Activated naive CD4-positive, alpha-beta T cell treated with anti-CD3 and anti-CD28 coated beads for 36 hours (primary cell): ENCODE data around the gene TSPAN9. TPM values are rescaled to one million over a fixed set of nuclear protein-coding genes. Genes with fewer than 3 reads are reported as not detected.

Source experiments
- CTCF ChIA-PET: fragments of 350-600 bp; sonication (Branson Sonifier 250); formaldehyde crosslinking; loops from one replicate; lab custom pipeline; 2021; ENCODE audit warnings: antibody characterized with exemption; lab: Charles Lee
- DNase-seq: peaks from one replicate; pipeline ENCODE4 v3.0.0-alpha.2; 2020
- H3K27ac Mint-ChIP-seq: one replicate; pipeline ENCODE4 v1.8.0; 2021; ENCODE audit warnings: mild to moderate bottlenecking, mixed read lengths
- H3K27me3 Mint-ChIP-seq: one replicate; pipeline ENCODE4 v1.8.0; 2021; ENCODE audit warnings: low read depth, mixed read lengths
- H3K36me3 Mint-ChIP-seq: one replicate; pipeline ENCODE4 v1.8.0; 2021; ENCODE audit warnings: low read depth, mixed read lengths
- H3K4me1 Mint-ChIP-seq: one replicate; pipeline ENCODE4 v1.8.0; 2021; ENCODE audit warnings: low read depth, mixed read lengths
- H3K4me3 Mint-ChIP-seq: one replicate; pipeline ENCODE4 v1.8.0; 2021; ENCODE audit warnings: mild to moderate bottlenecking, moderate library complexity, mixed read lengths
- H3K9me3 Mint-ChIP-seq: one replicate; pipeline ENCODE4 v1.8.0; 2021; ENCODE audit warnings: mixed read lengths
- intact Hi-C: fragments of 100-400 bp; cut with micrococcal nuclease; formaldehyde crosslinking; loops from one replicate; pipeline ENCODE4 v1.15.1; 2023
- total RNA-seq, 2 experiments: library from RNA; stranded (reverse); gene quantifications; one replicate each; pipeline ENCODE4 v1.2.3, GENCODE V29; 2021

Gene TSPAN9
- total RNA-seq, 2 experiments from 2014 or later: 0.72 to 0.91 TPM

DNA sequence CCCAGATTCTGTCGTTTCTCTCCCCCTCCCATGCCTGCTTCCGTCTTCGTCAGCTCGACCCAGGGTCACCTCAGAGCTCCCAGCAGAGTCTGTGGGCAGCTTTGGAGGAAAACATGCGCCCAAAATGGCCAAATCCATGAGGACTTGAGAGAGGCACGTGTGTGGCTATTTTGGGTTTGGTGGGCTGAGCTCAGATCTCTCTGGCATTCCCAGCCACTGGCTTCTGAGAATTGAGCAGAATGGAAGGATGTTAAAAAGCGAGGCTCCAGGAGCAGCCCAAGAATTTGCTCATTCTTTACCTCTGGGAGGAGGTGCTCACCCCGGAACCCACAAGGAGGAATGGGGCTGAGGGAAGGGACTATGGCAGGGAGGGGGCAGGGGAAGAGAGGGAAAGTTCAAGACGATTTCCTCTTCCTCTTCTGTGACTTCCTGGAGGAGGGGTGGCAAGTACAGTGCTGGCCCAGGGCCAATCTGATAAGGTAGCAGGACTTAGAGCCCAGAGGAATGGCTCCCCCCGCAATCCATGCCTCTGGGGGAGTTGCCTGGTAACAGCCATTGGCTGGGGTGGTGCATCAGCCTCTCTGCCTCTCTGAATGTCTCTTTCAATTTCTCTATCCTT is 20.1 kb downstream of the TSPAN9 start:
- H3K27ac Mint-ChIP-seq: no peak overlapping the region
- intact Hi-C loops: no loop called here
- H3K4me1 Mint-ChIP-seq: peaks cover 8% of the 10 kb centered on the region
- no peak for DNase-seq
- H3K4me3 Mint-ChIP-seq: no peak overlapping the region
- peaks cover 1% of the 10 kb centered on the region for H3K36me3 Mint-ChIP-seq
- H3K9me3 Mint-ChIP-seq: peaks cover 12% of the 10 kb centered on the region
- CTCF ChIA-PET: no interaction called here
- no peaks in the 10 kb centered on the region for H3K27me3 Mint-ChIP-seq

DNA sequence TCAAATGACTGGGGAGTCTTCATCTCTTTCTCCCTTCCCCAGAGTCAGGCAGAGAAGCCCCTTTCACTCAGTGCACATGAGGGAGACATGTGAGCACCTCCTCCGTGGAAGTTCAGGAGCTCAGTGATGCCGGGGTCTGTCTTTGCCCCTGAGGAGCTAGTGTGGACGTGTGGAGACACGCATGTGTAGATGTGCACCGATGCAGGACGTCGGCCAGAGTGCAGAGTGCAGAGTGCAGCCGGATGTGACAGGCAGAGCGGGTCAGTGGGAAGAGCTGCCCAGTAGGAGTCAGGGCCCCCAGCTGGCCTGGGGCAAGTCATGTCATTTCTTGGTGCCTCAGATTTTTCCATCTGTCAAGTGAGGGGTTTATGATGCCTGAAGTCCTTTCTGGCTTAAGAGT is 20.7 kb downstream of the TSPAN9 start:
- CTCF ChIA-PET: no interaction called here

DNA sequence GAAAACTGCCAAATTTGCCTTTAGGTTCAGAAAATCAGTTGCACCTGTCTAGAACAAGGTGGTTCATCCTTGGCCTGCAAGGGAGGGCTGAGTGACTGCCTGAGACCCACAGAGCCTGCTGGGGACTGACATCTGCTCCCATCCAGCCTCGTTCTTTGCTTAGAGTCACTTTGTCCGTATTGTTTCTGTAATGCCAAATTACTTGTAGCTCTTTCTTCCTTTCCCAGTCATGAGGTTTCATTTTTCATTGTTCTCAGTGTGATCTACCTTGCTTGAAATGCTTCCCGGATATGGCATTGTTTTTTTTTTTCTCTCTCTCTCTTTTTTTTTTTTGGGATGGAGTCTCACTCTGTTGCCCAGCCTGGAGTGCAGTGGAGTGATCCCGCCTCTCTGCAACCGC is 21.3 kb downstream of the TSPAN9 start:
- no peak overlapping the region for H3K4me3 Mint-ChIP-seq
- H3K9me3 Mint-ChIP-seq: peaks cover 12% of the 10 kb centered on the region
- no peak overlapping the region for H3K27ac Mint-ChIP-seq
- intact Hi-C loops: no loop called here
- CTCF ChIA-PET: no interaction called here
- H3K27me3 Mint-ChIP-seq: no peaks in the 10 kb centered on the region
- peaks cover 8% of the 10 kb centered on the region for H3K4me1 Mint-ChIP-seq
- peaks cover 1% of the 10 kb centered on the region for H3K36me3 Mint-ChIP-seq
- no peak for DNase-seq

More for the DNA sequence above, 20.7 kb downstream of the TSPAN9 start:
- no peaks in the 10 kb centered on the region for H3K27me3 Mint-ChIP-seq
- intact Hi-C loops: no loop called here
- peaks cover 12% of the 10 kb centered on the region for H3K9me3 Mint-ChIP-seq
- no peak overlapping the region for H3K27ac Mint-ChIP-seq
- peaks cover 8% of the 10 kb centered on the region for H3K4me1 Mint-ChIP-seq
- DNase-seq: no peak
- H3K36me3 Mint-ChIP-seq: peaks cover 1% of the 10 kb centered on the region
- H3K4me3 Mint-ChIP-seq: no peak overlapping the region

DNA sequence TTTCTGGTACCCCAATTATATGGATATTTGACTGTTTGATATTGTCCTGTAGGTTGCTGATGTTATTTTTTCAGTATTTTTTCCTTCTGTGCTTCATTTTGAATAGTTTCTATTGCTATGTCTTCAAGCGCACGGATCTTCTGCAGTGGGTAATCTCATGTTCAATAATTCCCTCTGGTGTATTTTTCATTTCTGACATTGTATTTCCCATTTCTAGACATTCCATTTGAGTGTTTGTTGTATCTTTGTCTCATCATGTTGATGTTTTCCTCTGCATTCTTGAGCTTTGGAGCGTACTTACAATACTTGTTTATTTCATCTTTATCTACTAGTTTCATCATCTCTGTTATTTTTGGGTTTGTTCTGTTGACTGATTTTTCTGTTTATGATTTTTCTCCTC is 22.0 kb downstream of the TSPAN9 start:
- Mint-ChIP-seq H3K4me3 (no peak overlapping the region), H3K4me1 (peaks cover 8% of the 10 kb centered on the region), H3K27ac (no peak overlapping the region), H3K36me3 (peaks cover 1% of the 10 kb centered on the region), H3K27me3 (no peaks in the 10 kb centered on the region), H3K9me3 (peaks cover 12% of the 10 kb centered on the region)
- CTCF ChIA-PET: no interaction called here
- intact Hi-C loops: no loop called here
- DNase-seq: no peak

DNA sequence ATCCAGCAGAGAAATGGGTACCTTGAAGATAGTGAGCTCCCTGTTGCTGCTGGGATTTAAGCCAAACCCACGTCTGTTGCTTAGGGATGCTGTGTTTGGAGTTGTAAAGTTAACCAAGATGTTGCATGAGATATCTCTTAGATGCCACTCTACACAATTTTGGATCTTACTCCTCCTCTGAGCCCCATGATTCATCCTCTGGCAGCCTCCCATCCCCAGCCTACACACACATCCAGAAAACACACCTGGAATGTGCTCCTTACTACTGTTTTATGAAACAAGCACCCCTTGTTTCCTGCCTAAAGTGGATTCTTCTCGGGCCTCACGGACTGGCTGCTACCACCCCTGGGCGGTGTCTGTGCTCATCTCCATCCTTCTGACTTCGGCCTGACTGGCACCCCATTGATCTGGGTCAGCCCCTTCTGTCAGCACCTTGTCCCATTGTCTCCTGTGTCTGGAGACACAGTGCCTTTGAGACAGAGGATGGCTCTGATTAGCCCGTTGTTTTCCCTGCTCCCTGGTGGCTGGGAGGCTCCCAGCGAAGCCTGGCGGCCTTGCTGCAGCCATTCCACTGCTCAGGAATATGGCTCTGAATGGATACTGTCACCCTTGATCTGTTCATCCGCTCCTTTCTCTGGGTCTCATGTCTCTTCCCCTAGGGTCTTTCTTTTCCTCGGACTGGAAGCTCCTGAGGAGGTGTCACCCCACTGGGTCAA is 24.3 kb downstream of the TSPAN9 start:
- CTCF ChIA-PET: no interaction called here
- Mint-ChIP-seq H3K4me3 (no peak overlapping the region), H3K27ac (no peak overlapping the region), H3K36me3 (peaks cover 1% of the 10 kb centered on the region), H3K9me3 (peaks cover 7% of the 10 kb centered on the region), H3K4me1 (peaks cover 8% of the 10 kb centered on the region), H3K27me3 (no peaks in the 10 kb centered on the region)
- intact Hi-C loops: no loop called here
- DNase-seq: no peak

DNA sequence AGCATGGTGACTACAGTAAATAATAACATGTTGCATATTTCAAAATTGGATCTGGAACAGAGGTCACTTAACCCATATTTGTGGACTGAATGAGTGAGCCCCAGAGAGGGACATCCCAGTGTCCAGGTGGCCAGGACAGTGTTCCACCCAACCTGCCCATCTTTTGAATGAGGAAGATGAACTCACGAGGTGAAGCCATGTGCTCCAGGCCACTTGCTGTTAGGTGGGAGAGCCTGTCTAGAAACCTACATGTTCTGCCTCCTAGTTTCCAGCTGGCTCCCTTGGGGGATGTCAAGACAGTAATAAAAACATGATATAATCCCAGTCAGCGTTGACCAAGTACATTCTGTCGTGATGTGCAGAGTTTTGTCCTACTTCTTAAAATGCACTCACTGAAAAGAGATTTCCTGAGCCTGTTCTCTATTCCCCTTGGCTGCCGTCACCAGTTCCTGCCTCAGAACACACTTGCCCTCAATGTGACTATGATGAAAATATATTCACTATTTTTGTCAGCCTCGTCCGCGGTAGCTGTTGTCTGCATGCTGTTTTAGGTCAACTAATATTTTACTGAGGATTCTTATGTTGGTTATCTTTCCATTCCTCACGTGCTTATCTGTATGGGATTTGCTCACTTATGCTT is 25.7 kb downstream of the TSPAN9 start:
- CTCF ChIA-PET: interaction anchor here (0.6 kb wide), 1 partner anchor 29 kb away, joined by 4 read pairs; no protein-coding TSS in a partner anchor
- Mint-ChIP-seq H3K4me3 (no peak overlapping the region), H3K27ac (no peak overlapping the region), H3K4me1 (peaks cover under 1% of the 10 kb centered on the region), H3K27me3 (no peaks in the 10 kb centered on the region), H3K36me3 (peaks cover 1% of the 10 kb centered on the region), H3K9me3 (peaks cover 7% of the 10 kb centered on the region)
- no peak for DNase-seq
- intact Hi-C loops: no loop called here

DNA sequence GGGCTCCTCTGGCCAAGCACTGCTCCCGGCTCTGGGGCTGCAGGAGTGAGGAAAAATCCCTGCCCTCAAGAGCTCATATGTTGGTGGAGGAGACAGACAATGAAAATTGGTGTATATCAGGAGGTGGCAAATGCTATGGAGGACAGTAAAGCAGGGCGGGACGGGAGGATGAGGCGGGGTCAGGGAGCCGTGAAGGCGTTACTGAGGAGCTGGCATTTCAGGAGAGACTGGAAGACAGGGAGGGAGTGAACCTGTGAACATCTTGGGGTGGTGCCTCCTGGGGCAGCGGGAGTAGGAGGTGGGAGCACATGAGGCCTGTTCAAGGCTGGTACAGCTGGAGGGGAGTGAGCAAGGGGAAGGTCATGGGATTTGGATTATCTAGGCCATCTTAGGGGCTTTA is 26.6 kb downstream of the TSPAN9 start:
- intact Hi-C loops: no loop called here
- Mint-ChIP-seq H3K27me3 (no peaks in the 10 kb centered on the region), H3K9me3 (peaks cover 7% of the 10 kb centered on the region), H3K36me3 (peaks cover 1% of the 10 kb centered on the region), H3K4me1 (no peaks in the 10 kb centered on the region), H3K27ac (no peak overlapping the region), H3K4me3 (no peak overlapping the region)
- CTCF ChIA-PET: interaction anchor here (0.6 to 1.5 kb wide), 2 partner anchors 13 to 172 kb away, joined by 3 to 5 read pairs; no protein-coding TSS in a partner anchor
- no peak for DNase-seq

DNA sequence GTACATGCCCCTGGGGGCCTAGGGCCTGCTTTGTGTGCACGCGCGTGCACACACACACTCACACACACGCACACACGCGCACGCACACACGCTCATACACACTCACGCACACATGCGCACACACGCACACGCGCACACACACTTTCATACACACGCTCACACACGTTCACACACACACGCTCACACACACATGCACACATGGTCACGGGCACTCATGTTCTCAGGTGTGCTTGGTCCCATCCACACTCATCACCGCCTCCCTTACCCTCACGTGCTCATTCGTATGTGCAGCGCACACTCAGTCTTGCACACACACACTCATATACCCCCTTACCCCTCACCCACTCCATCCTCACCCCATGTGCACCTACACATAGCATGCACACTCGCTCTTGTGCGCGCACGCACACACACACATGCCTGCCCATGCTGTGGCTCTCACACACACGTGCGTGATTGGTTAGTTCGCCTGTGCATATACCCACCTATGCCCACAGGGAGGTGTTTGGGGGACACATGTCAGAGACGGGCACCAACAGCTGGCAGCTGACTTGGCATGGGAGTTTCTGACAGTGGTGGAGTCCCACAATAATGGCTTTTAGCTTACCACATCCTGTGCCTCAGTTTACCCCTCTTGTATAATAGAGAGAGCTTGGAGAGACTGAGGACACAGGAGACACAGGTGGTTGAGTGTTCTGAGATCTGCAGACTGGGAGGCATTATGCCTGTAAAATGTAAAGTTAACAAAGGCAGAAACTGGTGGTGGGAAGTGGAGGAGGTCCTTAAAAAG is 28.7 kb downstream of the TSPAN9 start:
- Mint-ChIP-seq H3K27me3 (no peaks in the 10 kb centered on the region), H3K27ac (no peak overlapping the region), H3K36me3 (peaks cover 1% of the 10 kb centered on the region), H3K9me3 (no peaks in the 10 kb centered on the region), H3K4me1 (no peaks in the 10 kb centered on the region), H3K4me3 (no peak overlapping the region)
- CTCF ChIA-PET: interaction anchor here (1.0 kb wide), 1 partner anchor 161 kb away, joined by 3 read pairs; no protein-coding TSS in a partner anchor
- intact Hi-C loops: no loop called here
- DNase-seq: no peak

DNA sequence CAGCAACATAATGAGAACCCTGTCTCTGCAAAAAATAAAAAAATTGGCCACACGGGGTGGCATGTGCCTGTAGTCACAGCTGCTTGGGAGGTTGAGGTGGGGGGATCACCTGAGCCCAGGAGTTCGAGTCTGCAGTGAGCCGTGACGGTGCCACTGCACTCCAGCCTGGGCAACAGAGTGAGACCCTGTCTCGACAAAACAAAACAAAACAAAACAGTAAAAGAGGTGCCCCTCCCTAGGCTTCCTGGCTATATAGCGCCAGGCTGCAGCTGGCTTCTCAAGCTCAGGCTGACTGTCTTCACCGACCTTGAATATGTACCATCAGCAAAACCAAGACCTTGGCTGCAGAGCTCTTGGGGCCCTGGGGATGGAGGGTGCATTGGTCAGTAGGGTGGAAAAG is 29.4 kb downstream of the TSPAN9 start:
- CTCF ChIA-PET: no interaction called here
- no peak overlapping the region for H3K27ac Mint-ChIP-seq
- H3K4me1 Mint-ChIP-seq: no peaks in the 10 kb centered on the region
- H3K4me3 Mint-ChIP-seq: no peak overlapping the region
- DNase-seq: no peak
- intact Hi-C loops: no loop called here
- peaks cover 1% of the 10 kb centered on the region for H3K36me3 Mint-ChIP-seq
- H3K9me3 Mint-ChIP-seq: no peaks in the 10 kb centered on the region
- H3K27me3 Mint-ChIP-seq: no peaks in the 10 kb centered on the region

DNA sequence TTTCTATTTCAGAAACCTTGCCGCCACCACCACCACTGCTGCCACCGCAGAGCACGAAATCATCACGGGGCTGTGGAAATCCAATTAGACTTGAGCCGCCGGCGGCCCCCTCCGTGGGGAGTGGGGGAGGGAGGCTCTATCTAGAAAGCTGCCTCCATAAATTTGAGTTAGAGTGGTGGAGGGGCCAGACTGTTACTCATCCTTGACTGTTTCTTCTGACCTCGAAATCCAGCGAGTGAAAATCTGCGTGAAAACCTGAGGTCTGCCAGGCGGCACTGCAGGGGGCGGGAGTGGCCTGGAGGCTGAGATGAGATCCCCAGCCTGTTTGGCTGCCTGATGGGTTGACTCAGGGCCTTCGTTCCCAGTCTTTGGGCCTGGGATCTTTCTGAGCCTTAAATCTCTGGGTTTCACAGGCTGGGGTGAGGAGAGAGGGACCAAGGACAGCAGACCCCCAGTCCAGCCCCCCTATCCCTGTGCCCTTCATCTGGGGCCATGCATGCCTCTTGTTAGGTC is 29.9 kb downstream of the TSPAN9 start:
- H3K9me3 Mint-ChIP-seq: no peaks in the 10 kb centered on the region
- no peaks in the 10 kb centered on the region for H3K36me3 Mint-ChIP-seq
- intact Hi-C loops: no loop called here
- CTCF ChIA-PET: no interaction called here
- H3K27me3 Mint-ChIP-seq: no peaks in the 10 kb centered on the region
- H3K27ac Mint-ChIP-seq: no peak overlapping the region
- no peak for DNase-seq
- no peak overlapping the region for H3K4me3 Mint-ChIP-seq
- no peaks in the 10 kb centered on the region for H3K4me1 Mint-ChIP-seq

DNA sequence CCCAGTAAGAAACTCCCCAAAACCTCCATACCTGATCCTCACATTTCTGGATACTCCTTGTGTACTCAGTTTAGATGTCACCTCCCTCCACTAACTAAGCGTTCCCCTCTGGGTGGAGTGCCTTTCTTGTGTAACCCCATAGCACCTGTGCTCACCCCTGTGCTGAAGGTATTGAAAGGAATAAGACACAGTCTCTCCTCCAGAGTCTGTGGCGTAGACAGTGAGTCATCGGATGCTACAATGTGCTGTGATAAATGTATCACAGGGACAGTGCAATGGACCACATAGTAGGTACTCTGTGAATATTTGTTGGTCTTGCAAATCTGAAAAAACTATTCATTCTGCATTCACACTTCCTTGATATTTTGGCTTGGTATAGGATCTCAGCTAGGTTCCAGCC is 30.8 kb downstream of the TSPAN9 start:
- H3K4me3 Mint-ChIP-seq: no peak overlapping the region
- intact Hi-C loops: no loop called here
- no peaks in the 10 kb centered on the region for H3K4me1 Mint-ChIP-seq
- DNase-seq: no peak
- H3K27ac Mint-ChIP-seq: no peak overlapping the region
- CTCF ChIA-PET: no interaction called here
- no peaks in the 10 kb centered on the region for H3K36me3 Mint-ChIP-seq
- H3K9me3 Mint-ChIP-seq: no peaks in the 10 kb centered on the region
- no peaks in the 10 kb centered on the region for H3K27me3 Mint-ChIP-seq

DNA sequence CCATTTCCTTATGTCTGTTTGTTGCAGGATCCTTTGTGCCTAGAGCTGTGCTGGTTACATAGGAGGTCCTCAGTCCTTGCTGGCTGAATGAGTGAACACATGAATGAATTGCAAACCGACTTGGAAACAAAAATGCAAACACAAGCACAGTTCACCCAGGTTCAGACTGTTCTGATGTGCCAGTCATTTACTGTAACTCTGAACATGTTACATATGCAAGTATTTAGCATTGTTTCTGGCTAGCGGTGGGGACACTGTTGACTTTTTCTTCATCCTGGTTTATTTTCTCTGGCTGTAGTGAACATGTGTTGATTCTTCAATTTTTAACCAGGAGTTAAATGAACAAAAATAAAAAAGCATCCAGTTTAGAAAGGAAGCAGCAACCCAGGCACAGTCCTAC is 33.4 kb downstream of the TSPAN9 start:
- H3K27me3 Mint-ChIP-seq: no peaks in the 10 kb centered on the region

More for the DNA sequence above, 33.4 kb downstream of the TSPAN9 start:
- Mint-ChIP-seq H3K36me3 (no peaks in the 10 kb centered on the region), H3K4me1 (no peaks in the 10 kb centered on the region), H3K4me3 (no peak overlapping the region), H3K9me3 (no peaks in the 10 kb centered on the region), H3K27ac (no peak overlapping the region)
- DNase-seq: no peak
- CTCF ChIA-PET: no interaction called here
- intact Hi-C loops: no loop called here
